HG02571 (cell line): ENCODE data around the gene FKBP10.
A peak's percentile ranks its signal among the peaks of the same experiment; 100 is the strongest.

ENCODE experiments used
- ATAC-seq: cut with Tn5 transposase; IDR thresholded peaks from one replicate; pipeline ENCODE4 v1.9.1; 2021; ENCODE audit warnings: mild to moderate bottlenecking, moderate library complexity; ENCODE audit not compliant: unreplicated experiment

The FKBP10 gene

GRCh38 chr17:41782142-41782541, 30.7 kb upstream of the FKBP10 start:
- no peak for ATAC-seq

DNA sequence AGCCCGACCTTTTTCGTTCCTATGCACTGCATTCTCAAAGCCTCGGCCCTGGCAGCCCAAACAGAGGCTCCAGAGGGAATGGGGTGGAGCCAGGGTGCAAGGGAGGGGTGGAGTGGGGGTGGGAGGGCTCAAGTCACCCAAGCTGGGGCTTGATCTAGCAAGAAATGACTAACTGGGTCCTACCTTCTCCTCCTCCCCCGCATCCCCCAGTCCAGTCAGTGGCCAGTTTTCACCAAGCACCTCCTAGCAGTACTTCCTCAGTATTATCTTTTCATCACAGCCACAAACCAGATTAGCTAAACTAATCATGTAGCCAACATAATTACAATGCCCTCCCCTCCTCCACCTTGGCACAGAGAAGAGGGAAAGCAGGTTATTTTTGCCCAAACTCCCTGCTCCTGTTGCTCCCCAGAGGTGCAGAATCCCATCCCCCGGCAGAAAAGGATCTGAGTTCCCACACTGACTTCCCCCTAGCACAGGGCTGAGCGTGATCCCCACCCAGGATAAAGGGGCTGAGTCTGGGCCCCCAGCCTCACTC, 28.5 kb upstream of the FKBP10 start:
- no peak for ATAC-seq

DNA sequence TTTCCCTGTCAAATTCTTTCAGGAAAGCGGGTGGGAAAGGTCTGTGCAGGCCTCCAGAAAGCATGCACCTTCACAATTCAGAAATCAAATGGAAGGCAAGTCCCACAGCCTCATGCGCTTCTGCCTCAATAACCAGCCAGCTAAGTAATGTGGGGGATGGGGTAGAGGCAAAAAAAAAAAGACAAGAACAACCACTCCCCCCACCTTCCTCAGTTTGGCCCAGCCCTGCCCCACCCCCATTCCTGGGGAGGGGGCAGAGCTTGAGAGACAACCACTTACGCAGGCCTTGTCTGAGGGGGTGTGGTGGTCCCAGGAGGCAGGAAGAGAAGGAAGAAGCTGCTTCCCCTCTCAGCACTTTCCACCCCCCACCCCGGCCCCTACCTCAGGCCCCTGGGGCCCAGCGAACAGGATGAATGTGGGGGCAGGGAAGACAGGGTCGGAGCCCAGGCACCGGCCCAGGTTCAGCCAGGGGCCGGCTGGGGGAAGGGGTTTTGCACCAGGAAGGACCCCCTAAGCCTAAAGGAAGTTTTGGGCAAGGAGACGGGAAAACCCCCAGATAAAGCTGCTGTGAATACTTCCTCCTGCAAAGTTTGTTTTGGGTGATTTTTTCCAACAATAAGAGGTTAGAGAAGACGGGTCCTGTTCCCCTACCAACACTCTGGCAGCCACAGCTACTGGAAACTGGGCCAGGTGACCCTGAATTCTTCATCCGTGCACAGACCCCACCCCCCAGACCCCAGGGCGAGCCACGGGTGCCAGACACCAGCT, 27.5 kb upstream of the FKBP10 start:
- ATAC-seq = no peak

- ATAC-seq = no peak
These were observed 27.0 kb upstream of the FKBP10 start for GRCh38 chr17:41785859-41786226.

DNA sequence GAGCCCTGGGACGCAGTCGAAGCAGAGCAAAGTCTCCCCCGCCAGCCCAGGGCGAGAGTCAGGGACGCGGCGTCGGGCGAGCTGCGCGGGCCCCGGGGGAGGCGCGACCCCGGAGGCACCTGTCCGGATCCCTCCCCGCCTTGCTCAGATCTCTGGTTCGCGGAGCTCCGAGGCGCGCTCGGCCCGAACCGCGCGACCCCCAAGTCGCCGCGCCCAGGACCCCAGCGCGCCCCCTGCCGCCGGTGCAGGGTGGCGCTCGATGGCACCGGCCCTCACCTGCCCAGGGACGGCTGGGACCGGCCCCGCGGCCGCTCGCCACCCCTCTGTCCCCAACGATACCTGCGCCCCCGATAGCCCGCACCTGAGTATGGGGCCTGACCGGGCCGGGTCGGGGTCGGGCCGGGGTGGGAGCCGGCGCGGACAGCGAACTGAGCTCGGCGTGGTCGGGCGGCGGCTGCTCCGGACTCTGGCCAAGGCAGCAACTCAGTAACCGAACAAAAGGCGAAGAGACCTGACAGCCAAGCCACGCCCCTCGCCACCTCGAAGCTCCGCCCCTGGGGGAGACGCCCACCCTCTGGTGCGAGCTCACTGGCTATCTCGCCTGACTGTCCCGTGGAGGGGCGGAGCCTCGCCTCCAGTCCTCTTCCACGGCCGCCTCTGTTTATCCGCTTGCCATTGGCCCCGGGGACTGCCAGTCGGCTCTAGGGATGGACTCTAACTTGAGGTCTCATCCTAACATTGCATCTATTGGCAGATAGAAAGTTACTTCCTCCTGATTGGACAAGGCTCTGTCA, 26.4 kb upstream of the FKBP10 start, which contains the start of gene JUP:
JUP (minus strand) TSS at position 485 of the 794 bp plus-strand sequence. CDS start 14,857 bp downstream, outside the sequence.
- peak; percentile 75 for ATAC-seq

DNA sequence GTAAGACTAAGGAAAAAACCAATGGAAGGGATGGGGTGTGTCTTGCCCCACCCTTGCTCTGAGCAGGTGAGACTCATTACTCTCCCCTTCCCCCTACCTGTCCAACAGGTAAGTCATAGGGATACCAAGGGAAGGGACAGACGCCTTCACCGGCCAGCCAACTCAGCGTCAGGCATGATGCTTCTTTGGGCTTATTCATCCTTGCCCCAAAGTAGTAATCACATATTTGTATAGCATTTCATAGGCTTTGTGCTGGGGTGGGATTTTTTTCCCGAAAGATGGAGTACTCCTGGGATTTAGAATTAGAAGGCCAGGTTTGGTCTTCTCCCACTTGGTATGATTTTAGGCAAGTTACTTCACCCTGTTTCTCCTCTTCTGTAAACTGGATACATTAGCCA, 25.8 kb upstream of the FKBP10 start:
- ATAC-seq = no peak

- no peak for ATAC-seq
These were observed 19.7 kb upstream of the FKBP10 start for GRCh38 chr17:41792845-41793783.

- no peak for ATAC-seq
These were observed 18.8 kb upstream of the FKBP10 start for GRCh38 chr17:41793784-41794539.

DNA sequence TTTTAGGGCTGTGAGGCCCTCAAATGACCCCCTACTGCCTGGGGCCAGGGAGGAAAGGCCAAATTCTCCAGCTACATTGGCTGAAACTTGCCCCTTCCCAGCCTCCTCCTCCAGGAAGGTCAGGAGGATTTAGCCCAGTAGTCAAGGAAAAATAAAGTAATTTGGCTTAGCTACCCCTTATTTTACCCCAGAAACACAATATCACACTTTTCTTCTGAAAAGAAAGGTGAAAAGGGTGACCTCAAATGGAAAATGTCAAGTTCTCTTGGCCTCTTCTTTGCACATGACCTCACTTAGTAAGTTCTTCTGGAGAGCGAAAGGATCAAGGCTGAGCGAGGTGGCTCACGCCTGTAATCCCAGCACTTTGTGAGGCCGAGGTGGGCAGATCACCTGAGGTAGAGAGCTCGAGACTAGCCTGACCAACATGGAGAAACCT, 18.2 kb upstream of the FKBP10 start:
- no peak for ATAC-seq

DNA sequence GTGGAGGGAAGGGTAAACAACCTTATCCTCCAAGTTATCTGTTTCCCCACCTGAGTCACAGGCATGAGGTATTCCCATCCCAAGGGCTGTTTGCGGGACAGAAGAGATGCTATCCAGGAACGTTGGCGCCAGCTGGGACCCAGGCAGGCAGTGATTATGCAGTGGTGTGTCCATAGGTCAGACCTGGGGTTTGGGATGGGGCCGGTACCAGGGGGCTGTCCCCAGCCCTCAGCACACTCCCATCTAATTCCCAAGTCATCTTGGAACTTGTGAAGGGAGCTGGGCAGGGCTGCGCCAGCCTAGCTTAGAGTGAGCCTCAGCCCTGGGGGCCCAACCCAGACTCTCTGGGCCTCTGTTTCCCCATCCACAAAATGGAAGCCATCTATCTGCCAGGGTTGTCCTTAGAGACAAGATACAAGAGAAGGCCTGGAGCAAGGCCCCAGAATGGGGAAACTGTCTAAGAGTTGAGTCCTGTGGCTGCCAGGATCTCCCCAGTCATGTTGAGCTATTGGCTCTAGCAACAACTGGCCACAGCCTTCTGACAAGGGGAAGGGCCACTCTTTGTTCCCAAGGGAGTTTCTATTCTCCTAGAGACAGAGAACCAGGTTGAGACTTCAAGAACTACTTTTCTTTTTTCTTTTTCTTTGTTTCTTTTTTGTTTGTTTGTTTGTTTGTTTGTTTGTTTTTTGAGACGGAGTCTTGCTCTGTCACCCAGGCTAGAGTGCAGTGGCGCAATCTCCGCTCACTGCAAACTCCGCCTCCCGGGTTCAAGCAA, 16.5 kb upstream of the FKBP10 start:
- ATAC-seq = no peak

DNA sequence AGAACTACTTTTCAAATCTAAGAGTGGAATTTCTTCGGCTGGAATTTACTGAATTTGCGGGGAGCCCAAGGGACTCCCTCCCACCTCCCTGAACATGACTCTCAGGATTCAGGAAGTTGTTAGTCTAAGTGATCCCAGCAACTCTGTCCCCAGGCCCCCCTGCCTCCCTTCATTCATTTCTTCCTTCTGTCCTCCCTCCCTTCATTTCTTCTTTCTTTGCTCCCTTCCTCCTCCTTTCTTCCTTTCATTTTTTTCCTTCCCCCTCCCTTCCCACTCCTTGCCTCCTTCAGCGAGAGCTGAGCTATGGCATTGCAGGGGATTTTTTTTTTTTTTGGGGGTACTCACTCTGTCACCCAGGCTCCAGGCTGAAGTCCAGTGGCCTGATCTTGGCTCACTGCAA, 15.4 kb upstream of the FKBP10 start:
- no peak for ATAC-seq

GRCh38 chr17:41799366-41799765, 13.4 kb upstream of the FKBP10 start:
- no peak for ATAC-seq

DNA sequence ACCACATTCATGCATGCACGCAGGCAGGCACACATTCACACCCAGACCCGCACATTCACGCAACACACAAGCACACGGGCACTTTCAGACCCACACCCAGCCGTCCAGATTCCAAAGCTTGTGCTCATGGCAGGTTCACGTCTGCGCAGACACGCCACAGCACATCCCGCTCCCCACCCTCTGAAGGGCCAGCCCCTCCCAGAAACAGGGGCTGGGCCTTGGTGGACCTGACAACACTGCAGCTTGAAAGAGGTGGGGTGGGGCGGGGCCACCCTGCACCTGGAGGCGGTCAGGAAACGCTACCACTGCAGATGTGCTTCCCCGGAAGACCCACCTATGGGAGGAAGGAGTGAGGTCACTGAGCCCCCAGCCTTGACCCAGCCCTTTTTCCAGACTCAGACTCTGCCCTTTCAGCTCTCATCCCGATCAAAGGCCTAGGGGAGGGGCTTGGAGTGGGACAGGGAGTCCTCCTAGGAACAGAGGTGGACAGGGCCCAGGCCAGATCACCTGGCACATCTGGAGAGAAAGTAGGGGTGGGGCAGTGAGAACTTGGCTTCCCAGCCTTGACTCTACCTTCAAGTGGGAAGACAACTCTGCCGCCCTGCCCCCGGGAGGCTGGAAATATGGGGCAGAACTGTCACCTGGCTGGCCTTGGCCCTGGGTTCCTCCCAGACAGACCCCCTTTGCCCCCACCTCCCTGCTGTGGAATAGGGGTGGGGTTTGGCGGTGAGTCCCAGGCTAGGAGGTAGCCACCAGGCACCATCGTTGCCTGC, 12.0 kb upstream of the FKBP10 start:
- ATAC-seq = no peak

DNA sequence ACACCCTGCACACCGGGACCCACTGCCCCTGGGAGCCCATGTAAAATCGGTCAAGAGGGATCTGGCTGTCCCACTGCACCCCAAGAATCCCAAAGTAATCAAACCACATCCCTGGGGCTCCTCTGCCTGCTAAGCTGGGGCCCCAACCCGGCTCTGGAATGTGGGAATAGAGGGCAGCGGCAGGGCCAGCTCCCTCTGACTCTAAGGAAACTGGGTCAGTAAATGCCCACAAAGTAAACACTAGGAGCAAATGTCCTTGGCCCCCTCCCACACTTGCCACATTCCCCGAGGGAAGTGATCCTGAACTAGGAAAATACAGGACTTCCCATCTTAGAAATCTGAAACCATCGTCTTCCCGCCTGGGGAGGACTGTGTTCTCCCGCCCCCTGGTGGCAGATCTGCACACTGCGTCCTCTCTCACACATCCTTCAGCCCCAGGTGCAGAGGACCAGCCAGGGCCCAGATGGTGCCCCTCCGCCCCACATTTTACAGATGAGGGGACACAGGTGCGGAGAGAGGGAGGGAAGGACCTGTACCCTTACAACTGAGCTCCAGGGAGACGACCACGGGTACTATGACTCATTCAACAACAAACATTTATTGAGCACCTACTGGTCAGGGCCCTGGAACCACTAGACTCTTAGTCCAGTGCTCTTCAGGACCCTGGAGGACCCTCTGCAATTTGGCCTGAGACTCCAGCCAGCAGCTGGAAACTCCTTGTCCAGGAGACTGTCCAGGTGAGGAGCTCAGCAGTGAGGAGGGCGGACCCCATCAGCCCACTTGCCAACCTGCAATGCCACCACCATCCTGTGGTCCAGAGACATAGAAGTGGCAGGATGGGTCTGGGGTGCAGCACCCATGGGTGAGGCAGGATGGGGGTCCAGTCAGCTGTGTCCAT, 11.2 kb upstream of the FKBP10 start:
- no peak for ATAC-seq

DNA sequence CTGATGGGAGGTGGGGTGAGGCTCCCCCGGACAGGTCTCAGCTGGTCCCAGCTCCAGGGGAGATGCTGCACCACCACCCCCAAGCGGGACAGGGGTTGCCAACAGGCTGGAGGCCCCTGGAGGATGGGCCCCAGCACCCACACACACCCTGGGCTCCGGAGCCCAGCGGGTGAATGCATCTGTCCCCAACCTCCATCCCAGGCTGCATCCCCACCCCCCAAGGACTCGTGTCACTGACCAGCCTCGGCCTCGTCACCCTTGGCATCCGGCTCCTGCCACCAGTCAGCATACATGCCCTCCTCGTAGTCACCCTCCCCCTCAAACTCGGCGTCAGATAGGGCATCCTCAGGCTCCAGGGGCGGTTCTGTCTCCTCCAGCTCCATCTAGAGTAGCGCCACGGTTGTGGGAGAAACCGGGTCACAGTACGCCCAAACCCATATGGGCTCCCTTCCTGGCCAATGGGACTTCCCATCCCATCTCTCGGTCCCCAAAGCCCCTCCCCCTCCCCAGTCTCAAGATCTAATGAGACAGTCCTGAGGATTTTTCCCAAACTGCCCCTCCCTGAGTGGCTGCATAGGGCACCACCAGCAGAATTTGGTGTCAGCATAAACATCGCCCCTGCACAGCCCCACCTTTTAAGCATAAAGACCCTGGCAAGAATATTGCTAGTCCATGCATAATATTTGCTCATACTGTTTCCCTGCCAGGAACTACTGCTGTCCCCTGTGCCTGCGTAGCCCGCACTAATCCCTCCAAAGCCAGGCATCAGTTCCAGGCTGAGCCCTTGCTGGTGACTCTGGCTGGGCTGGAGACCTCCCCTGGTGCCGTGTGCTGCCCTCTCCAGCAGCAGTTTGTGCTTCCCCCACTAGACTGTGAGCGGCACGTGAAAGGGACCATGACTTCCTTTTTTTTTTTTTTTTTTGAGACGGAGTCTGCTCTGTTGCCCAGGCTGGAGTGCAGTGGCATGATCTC, 9.5 kb upstream of the FKBP10 start:
- no peak for ATAC-seq

DNA sequence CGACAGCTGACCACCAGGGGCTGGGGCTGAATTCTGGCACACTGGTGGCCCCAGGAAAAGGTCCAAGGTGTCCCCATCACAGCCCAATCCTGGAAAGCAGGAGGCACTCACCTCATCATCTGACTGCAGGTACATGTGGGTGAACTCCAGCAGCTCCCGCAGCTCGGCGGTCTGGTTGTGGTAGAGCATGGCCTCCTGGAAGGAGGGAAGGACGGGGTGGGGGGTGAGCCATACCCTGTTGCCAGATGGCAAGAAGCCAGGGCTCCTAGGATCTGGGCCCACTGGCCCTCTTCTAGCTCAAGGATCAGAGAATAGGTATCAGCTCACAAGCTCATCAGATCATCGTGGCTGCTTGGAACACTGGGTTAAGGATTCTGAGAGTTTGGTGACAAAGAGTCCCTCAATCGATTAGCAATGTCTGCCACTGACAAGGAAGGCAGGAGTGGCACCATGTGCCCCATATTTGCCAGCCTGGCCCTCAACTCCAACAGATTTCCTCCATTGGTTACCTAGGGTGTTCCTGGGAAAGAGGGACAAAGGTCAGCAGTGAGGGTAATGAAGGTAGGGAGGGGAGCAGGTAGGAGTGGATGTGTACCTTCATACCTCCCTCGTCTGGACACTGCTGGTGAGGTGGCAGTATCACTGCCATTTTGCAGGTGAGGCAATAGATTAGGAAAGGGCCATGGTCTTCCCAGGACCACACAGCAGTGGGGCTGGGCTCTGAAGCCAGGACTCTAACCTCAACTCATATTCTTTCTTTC, 5.9 kb upstream of the FKBP10 start:
- no peak for ATAC-seq
